BJ (cell line): ENCODE data around the gene ZNF345. TPM values are rescaled to one million over a fixed set of nuclear protein-coding genes. Genes with fewer than 3 reads are reported as not detected.

Experiments
- CTCF ChIA-PET: fragments of 350-600 bp; formaldehyde crosslinking; extraction: SDS; loops from one replicate; lab custom pipeline; 2021; ENCODE audit warnings: antibody characterized with exemption, inconsistent platforms; lab: Yijun Ruan, JAX
- POLR2A ChIA-PET: fragments of 300-600 bp; sonication (Branson Sonifier 250); formaldehyde crosslinking; extraction: SDS; loops from one replicate; lab custom pipeline; 2021; ENCODE audit warnings: antibody characterized with exemption; lab: Charles Lee
- DNase-seq: peaks from one replicate; pipeline ENCODE4 v3.0.0-alpha.2; 2011; ENCODE audit warnings: low read depth
- H3K27me3 ChIP-seq: 2 replicates; pipeline ENCODE4 v1.6.0; 2011; ENCODE audit warnings: low read length; ENCODE audit not compliant: control insufficient read depth, insufficient read depth
- H3K36me3 ChIP-seq: 2 replicates; pipeline ENCODE4 v1.5.1; 2011; ENCODE audit warnings: low read length; ENCODE audit not compliant: control insufficient read depth, insufficient read depth
- H3K4me3 ChIP-seq: 2 replicates; pipeline ENCODE4 v1.5.1; 2011; ENCODE audit warnings: low read depth, mild to moderate bottlenecking, control low read depth, low read length
- polyA plus RNA-seq: library from polyadenylated mRNA; depleted of rRNA; stranded (reverse); fragments of >200 nt; gene quantifications from 2 replicates; pipeline ENCODE4 v1.2.3, GENCODE V29; 2011
- TF ChIP-seq, protein P1 (sequence below): IDR thresholded peaks from 2 replicates; pipeline ENCODE4 v1.5.1; 2011; ENCODE audit warnings: low read depth, mild to moderate bottlenecking, control low read depth, inconsistent platforms, low read length, moderate library complexity; ENCODE audit not compliant: insufficient read depth

Gene ZNF345
- polyA plus RNA-seq, 1 experiment: 1.3 TPM

- DNase-seq: no peak
- Histone ChIP-seq H3K36me3 (0 out of 2 replicates have a peak, but pooled peaks cover 1% of the 10 kb centered on the region), H3K27me3 (no peaks in the 10 kb centered on the region), H3K4me3 (no peak overlapping the region)
- POLR2A ChIA-PET: no interaction called here
- TF ChIP-seq, protein P1, sequence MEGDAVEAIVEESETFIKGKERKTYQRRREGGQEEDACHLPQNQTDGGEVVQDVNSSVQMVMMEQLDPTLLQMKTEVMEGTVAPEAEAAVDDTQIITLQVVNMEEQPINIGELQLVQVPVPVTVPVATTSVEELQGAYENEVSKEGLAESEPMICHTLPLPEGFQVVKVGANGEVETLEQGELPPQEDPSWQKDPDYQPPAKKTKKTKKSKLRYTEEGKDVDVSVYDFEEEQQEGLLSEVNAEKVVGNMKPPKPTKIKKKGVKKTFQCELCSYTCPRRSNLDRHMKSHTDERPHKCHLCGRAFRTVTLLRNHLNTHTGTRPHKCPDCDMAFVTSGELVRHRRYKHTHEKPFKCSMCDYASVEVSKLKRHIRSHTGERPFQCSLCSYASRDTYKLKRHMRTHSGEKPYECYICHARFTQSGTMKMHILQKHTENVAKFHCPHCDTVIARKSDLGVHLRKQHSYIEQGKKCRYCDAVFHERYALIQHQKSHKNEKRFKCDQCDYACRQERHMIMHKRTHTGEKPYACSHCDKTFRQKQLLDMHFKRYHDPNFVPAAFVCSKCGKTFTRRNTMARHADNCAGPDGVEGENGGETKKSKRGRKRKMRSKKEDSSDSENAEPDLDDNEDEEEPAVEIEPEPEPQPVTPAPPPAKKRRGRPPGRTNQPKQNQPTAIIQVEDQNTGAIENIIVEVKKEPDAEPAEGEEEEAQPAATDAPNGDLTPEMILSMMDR: no peak
- CTCF ChIA-PET: no interaction called here
These were observed 17.2 kb upstream of the ZNF345 start for GRCh38 chr19:36833430-36833829.

GRCh38 chr19:36837176-36837905 lies 13.3 kb upstream of the ZNF345 start:
- H3K27me3 ChIP-seq: no peaks in the 10 kb centered on the region
- DNase-seq: no peak
- H3K4me3 ChIP-seq: peak overlapping the region; percentile 65
- ChIA-PET CTCF (interaction anchor here (0.7 kb wide), 1 partner anchor 61 kb away, joined by 3 read pairs; no protein-coding TSS in a partner anchor), POLR2A (interaction anchor here (1.0 kb wide), 1 partner anchor 13 kb away, joined by 9 read pairs; the partner anchor contains the start of gene ZNF345)
- TF ChIP-seq, protein P1: no peak
- H3K36me3 ChIP-seq: 0 out of 2 replicates have a peak, but pooled peaks cover 1% of the 10 kb centered on the region

DNA sequence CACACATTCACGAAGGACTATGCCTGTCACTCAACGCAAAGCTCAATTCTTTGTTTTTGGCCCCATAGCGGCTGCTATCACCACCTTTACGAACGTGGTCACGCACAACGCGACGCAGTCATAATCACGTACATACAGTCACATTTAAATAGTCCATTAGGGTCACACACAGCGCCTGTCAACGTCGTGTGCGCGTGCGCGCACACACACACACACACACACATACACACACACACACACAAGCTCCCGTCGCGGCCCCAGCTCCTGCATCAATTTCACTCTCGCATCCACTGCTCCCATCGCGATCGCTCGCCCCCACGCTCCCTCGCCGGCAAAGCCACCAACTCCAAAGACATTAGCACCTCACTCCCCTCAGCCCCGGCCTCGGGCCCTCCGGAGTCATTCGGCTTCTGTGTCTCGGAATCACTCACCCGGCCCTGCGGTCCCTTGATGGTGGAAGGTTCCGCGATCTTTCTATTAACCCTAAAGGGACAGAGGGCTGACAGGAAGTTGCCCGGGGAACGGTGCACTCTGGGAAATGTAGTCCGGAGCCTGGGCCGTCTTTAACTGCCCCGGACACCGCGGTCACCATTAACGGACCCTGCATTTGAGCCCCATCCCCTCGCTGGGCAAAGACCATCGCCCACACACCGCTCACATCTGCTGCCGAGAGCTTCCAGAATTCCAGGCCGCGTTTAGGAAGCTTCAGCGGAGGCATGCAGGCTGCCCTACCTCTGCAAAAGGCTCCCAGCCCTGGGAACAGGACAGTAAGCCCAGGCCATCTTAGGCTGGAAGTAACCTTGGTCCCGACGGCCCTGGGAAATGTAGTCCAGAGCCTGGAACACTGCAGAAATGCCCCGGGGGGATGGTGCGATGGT lies 12.5 kb upstream of the ZNF345 start, which contains the start of gene ZNF790:
TSS of gene ZNF790 (minus strand) at position 482 of the 878 bp plus-strand sequence. CDS start 12,768 bp downstream, outside the sequence.
- no peaks in the 10 kb centered on the region for H3K27me3 ChIP-seq
- CTCF ChIA-PET: interaction anchor here (0.7 to 1.5 kb wide), 2 partner anchors 11 to 60 kb away, joined by 3 to 7 read pairs; no protein-coding TSS in a partner anchor
- peak; percentile 59 for DNase-seq
- 0 out of 2 replicates have a peak, but pooled peaks cover 1% of the 10 kb centered on the region for H3K36me3 ChIP-seq
- peak within 1 kb of the TSS; percentile 65 for H3K4me3 ChIP-seq
- TF ChIP-seq, protein P1: no peak
- POLR2A ChIA-PET: interaction anchor here (0.6 to 1.0 kb wide), 2 partner anchors 12 to 330 kb away, joined by 3 to 9 read pairs; partner anchors contain the start of gene ZNF345

GRCh38 chr19:36838784-36839324 lies 11.8 kb upstream of the ZNF345 start:
- DNase-seq: peak; percentile 4
- Histone ChIP-seq H3K36me3 (no peaks in the 10 kb centered on the region), H3K27me3 (no peaks in the 10 kb centered on the region), H3K4me3 (peak overlapping the region; percentile 65)
- TF ChIP-seq, protein P1: no peak
- POLR2A ChIA-PET: no interaction called here
- CTCF ChIA-PET: interaction anchor here (1.5 kb wide), 1 partner anchor 10 kb away, joined by 7 read pairs; no protein-coding TSS in a partner anchor
